HG02981 (cell line): ENCODE measurements around the gene KCNAB1.
"Not testable (repeated sequence)": the region's sequence is repeated elsewhere in the genome, so short reads cannot be mapped to it uniquely, and the experiment has no call there.

ENCODE experiments used
- ATAC-seq: cut with Tn5 transposase; IDR thresholded peaks from one replicate; pipeline ENCODE4 v1.9.1; 2021; ENCODE audit warnings: mild to moderate bottlenecking, moderate library complexity; ENCODE audit not compliant: unreplicated experiment

KCNAB1 gene

DNA sequence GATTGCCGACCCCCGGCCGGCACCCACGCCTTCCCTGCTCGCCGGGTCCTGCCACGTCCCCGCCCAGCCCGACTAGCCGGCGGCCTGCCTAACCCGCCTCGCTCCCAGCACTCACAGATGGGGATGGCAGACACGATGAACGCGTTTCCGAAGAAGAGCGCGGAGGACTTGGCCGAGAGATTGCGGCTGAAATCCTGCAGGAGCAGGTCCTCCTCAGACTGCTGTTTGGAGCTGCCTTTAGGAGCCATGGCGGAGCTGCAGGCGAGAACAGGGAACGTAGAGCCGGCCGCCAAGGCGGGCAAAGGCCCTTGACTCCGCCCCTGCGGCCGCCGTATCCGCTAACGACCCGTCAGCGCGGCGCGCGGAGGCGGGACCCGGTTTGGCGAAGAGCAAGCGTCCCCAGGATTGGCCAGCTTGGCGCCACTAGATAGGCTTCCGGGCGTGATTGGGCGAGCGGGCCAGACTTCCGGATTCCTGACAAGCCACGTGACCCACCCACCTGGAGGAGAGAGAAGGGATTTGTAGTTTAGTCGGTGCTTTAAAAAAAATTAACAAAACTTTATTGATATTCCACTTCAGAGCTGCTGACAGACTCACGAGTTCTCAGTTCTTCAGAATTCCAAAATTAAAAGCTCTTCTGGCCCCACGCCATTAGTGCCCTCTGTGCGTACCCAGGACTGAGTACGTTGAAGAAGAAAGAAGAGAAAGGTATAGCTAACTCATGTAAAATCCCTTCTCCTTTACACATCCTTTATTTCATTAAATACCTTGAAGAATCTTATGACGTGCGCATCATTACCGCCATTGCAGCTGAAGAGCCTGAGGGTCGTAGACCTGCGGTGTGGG lies 434.7 kb downstream of the KCNAB1 start, which contains the start of gene SSR3:
SSR3 (minus strand) TSS at position 276 of the 846 bp plus-strand sequence; CDS start at position 248, 28 bp downstream.
- peak; percentile 100 for ATAC-seq

DNA sequence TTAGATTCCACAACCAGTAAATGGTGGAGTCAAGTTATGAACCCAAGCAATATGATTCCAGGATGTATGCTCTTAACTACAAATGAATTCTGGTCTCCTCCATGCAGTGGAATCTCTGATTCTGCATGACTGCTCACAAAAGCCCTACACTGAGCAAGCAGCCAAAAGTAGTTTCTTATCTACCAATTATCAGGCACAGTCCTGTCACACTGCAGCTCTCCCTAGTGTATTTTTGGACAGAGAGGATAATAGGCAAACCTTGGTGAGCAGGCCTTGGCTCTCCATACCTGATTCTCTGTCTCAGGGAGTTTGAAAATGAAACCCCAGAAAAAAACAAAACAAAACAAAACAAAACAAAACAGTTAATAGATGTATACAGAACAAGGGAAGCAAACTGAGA lies 438.0 kb downstream of the KCNAB1 start:
- ATAC-seq, result no peak

DNA sequence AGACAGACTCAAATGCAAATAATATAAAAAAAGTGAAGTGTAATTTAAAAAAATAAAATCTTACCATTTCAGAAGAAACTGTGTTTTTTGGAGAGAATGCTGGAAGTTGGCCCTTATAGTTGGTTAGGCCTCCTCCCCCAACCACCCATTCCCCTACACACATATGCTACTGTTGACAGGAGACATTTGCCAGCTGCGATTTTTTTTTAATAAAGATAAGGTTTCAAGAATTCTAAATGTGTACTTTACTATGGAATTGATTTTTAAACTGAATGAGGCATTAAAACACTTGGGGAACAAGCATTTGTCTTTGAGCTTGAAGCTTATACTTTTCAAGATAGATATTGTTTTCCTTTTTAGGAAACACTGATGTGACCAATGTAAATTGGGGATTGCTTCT lies 438.9 kb downstream of the KCNAB1 start:
- no peak for ATAC-seq

DNA sequence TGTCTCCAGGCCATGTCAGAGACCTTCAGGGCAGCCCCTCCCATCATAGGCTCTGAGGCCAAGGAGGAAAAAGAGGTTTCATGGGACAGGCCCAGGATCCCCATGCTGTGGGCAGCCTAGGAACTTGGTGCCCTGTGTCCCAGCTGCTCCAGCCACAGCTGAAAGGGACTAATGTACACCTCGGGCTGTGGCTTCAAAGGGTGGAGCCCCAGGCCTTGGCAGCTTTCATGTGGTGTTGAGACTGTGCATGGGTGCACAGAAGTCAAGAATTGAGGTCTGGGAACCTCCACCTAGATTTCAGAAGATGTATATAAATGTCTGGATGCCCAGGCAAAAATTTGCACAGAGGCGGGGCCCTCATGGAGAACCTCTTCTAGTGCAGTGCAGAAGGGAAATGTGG lies 441.2 kb downstream of the KCNAB1 start:
- no peak for ATAC-seq

DNA sequence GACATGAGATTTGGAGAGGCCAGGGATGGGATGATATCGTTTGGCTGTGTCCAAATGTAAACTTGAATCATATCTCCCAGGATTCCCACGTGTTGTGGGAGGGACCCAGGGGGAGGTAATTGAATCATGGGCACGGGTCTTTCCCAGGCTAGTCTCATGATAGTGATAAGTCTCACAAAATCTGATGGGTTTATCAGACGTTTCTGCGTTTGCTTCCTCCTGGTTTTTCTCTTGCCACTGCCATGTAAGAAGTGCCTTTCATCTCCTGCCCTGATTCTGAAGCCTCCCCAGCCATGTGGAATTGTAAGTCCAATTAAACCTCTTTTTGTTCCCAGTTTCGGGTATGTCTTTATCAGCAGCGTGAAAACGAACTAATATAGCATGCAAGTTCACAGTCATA lies 442.1 kb downstream of the KCNAB1 start:
- ATAC-seq, result not testable (repeated sequence)

DNA sequence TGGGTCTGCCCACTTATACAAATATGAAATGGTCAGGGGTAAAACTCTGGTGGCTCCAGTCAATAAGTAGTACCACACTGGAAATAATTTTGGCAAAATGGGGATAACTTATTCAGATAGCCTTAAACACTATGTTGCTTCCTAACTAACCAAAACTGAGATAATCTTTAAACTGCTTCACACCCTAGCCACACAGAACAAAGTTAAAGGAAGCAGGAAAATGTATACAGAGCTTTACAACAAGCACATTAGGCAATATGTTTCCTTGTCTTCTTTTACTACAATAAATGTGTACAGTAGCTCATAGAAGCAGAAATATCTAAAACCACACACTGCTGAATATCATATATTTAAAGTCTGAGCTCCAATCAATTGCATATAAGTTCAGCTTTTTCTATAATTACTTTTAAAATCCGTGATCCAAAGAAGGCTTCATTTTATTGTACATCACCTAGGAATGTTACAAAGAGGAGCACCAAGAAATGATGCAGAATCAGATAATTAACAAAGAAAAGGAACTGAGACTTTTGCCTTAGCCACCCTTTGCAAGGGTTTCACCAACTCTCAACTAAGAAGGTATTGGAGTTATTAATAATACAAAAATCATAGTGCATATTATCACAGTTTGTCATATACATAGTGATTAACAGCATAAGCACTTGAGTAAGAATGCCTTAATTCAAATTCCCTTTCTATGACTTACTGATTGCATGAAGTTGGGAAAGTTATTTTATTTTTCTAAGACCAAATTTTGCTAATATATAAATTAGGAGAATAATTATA lies 443.7 kb downstream of the KCNAB1 start:
- ATAC-seq, result no peak

DNA sequence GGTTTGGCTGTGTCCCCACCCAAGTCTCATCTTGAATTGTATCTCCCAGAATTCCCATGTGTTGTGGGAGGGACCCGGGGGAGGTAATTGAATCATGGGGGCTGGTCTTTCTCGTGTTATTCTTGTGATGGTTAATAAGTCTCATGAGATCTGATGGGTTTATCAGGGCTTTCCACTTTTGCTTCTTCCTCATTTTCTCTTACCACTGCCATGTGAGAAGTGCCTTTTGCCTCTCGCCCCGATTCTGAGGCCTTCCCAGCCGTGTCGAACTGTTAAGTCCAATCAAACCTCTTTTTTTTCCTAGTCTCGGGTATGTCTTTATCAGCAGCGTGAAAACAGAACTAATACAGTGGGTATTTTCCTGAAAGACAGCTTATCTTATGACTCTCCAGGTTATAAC lies 448.6 kb downstream of the KCNAB1 start:
- ATAC-seq, result not testable (repeated sequence)

DNA sequence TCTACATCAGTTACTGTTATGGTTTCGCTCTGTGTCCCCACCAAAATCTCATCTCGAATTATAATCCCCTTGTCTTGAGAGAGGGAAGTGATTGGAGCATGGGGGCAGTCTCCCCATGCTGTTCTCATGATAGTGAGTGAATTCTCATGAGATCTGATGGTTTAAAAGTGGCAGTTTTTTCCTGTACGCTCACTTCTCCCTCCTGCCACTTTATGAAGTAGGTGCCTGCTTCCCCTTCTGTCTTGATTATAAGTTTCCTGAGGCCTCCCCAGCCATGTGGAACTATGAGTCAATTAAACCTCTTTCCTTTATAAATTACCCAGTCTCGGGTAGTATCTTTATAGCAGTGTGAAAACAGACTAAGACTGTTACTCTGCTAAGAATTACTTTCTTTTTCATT lies 449.5 kb downstream of the KCNAB1 start:
- ATAC-seq, result not testable (repeated sequence)

DNA sequence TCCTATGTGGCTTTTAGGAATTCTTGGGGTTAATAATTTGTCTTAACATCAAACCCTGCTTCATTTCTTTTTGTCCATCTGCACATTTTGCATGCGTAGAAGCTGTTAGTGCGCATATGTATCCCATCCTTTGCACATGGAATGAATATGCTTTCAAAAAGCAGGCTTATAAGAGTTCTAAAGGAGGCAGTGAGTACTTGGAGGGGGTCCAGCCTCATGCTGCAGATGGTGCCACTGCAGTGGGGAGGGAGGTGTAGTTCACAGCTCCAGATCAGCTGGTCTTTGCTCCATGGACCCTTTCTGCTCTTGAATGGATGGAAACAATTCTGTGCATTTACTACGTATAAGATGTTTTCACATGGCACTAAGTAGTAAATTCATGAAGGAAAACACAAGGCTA lies 455.3 kb downstream of the KCNAB1 start:
- no peak for ATAC-seq

DNA sequence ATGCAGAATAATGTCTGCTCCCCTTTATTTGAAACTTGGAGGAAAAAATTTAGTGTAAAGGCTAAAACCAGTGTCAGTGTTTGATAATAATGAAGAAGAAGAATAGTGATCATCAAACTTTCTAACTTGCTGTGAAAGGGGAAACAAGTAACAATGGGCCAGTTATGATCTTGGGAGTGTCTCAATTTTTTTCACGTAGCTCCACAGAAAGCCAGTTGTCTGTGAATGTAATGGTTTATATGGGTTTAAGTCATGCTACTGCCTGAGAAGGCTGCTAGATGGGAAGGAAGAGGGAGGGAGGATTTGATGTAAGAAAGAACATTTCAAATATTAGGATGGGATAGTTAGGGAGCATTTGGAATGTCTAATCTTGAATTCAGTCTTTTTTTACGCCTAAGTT lies 455.7 kb downstream of the KCNAB1 start:
- no peak for ATAC-seq

DNA sequence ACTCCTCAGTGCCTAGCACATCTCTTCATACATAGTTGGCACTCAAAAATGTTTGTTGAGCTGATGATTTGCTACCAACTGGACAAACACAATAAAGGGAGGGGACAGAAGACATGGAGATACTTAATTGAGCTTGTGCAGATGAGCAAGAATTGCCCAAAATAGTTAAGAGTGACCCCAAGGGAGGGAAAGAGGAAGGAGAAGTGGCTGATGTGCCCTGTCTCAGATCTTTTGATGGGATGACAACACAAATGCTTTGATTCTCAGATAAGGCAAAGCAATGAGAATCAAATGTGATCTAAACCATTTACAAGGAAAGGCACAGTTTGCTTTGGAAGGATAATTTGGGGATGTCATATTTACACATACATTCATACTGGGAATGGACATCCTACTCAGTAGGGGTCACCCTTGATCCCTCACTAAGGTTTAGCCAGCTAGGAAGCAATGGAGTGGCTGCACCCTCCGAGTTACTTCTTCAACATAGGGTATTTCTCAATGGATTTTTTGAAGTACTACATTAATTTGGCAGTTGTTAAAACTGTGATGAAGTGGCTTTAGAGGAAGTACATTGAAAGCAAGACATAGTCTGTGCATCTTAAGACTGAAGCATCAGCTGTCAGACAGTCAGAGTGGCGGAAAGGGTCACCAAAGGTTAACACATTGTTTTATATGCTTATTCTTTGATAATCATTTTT lies 456.4 kb downstream of the KCNAB1 start:
- ATAC-seq, result no peak

DNA sequence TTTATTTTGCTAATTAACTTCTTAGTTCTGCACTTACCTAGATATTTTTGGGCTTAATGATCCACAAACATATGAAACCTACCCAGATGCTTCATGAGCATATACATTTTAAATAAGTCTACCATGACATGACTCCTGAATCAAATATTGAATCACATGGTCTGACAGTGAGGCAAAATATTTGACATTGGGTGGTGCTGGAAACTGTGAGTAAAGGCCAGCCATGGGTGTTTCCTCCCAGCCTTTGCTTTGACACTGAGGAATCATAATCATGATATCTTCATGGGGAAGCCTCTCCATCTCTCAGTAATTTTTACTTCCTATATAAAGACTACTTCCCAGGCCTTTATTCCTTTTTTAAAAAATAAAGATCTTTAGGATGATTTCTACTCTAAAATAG lies 457.4 kb downstream of the KCNAB1 start:
- ATAC-seq, result no peak

DNA sequence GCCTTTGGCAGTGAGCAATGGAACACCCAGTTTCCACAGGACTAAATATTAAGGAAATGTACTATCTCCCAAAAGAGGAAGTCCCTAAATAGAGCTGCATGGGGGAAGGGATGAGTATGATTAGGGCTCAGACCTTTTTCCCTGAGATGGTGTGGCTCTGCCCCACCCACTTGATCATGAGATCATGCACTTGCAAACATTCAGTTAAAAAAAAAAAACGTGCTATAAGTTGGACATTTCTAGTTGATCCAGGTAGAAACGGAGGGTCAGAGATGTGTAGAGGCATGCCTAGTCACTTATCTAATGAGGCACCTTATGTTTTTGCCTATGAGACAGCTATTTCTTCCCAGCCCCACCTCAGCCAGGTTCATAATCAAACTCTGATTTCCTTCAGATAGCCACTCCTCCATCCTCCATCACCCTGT lies 459.1 kb downstream of the KCNAB1 start:
- no peak for ATAC-seq

DNA sequence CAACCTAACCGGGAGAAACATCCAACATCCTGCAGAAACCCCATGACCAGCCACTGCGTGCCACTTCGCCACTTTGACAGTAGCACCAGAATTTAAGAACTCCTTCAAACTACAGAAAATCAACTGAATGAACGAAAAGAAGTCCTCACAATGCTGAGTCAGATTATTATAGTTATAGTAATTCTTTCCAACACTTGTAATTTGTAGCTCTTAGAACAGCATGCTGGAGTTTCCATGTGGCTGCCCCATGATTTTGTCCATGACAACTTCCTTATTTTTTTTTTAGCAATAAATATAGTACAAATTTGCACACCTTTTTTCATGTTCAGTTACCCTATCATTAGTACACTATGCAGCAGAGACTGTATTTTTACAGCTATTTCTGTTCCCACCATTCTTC lies 460.7 kb downstream of the KCNAB1 start:
- no peak for ATAC-seq

DNA sequence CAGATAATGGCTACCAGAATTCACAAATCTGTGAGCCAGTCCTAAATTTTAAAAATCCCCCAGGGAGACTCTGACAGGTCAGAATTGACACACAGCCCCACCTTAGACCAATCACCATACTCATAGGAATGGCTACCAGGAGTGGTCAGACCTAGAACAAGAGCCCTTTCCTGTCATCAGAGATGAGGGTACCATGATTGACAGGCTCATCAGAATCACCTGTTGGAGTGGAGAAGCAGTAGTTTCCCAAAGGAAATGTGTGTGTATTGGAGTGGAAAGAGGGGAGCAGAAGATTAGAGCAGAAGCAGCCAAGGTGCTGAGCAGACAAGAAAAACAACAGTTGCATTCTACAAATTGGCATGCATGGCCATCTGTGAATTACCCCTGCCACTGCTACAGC lies 461.6 kb downstream of the KCNAB1 start:
- ATAC-seq, result no peak

DNA sequence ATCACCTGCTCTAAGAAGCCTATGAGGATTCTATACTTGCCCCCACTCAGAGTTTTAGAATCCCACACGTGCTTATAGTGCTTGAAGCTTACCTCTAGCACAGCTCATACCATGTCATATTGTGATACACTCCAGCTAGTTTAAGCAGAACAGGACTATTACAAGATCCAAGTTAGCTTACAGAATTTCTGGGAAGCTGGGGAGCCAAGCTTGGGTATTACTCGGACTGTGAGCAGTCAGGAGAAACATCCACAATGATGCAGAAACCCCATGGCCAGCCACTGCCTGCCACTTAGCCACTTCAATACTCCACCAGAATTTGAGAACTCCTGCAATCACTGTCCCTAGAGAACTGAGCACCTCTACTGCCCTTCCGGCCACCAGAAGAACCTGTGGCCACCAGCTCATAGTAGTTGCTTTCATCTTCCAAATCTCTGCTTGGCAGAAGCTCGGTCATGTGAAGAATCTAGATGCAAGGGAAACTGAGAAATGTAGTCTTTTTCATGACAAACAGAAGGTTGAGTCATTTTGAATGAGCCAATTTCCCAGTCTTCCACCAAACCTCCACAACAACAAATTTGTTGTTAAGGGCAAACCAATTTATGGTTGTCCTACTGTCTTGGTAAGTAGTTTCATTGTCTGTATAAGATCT lies 462.3 kb downstream of the KCNAB1 start:
- peak; percentile 76 for ATAC-seq

DNA sequence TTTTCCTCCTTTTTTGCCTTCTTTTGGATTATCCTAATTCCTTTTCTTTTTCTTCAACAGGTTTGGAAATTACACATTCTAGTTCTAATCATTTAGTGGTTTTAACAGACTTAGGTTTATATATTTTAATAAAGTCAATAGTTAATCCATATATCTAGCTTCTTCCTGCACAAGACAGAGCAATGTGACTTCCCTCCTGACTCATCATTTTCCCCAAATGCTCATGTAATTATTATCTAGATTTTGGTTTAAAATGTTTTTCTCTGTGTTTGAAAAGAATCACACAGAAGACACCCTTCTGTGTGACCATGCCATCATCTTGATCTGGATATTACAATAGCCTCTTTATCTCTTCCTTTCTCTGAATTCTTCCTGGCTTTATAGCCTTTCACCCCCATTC lies 463.1 kb downstream of the KCNAB1 start:
- no peak for ATAC-seq

DNA sequence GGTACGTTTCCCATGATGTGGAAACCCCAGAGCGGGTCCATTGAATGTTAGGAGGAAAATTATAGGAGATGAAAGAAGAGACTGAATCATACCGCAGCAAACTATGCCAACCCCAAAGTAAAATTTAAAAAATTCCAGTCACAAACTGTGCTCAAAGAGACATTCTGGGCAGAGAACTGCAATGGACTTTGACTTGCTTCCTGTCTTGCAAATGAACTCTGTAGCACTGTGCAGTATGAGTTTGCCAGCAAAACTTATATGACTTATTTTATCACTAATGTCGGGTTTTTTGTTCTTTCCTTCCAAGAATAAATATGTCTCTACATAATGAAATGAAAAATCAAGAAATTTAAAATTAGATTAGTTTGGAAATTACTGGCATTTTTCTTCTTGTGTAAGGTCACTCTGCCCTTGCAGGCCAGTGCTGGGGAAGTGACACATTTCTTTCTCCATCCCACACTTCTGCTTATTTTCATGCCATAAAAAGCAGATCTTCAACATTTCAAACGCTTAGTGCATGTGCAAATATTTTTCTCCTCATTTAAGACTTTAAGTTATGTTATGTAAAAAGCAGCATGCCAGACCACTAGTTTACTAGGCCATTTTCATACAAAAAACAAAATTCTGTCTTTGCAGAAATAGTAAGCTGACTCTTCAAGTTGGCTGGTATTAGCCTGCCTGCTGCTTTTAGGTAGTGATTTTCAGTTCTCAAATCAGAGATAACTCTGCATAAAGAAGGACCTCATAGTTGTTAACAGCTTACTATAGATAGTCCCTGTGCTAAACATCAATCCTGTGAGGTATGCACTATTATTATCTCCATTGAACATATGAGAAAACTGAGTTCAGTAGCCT lies 466.8 kb downstream of the KCNAB1 start:
- ATAC-seq, result no peak

DNA sequence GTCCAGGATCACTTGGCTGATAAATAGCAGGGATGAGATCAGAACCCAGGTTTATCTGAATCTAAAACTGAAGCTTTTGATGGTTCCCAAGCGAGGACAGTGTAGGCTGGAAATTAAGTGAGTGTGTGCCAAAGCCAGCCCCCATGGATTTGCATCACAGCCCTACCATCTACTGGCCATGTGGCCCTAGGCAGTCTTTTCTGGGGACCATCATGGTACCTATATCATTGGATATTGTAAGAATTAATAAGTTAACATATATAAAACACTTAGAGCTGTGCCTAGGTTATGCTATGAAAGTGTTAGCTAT lies 467.3 kb downstream of the KCNAB1 start:
- ATAC-seq, result no peak
